ENCODE measurements around the gene PDIA6.

Gene PDIA6, protein sequence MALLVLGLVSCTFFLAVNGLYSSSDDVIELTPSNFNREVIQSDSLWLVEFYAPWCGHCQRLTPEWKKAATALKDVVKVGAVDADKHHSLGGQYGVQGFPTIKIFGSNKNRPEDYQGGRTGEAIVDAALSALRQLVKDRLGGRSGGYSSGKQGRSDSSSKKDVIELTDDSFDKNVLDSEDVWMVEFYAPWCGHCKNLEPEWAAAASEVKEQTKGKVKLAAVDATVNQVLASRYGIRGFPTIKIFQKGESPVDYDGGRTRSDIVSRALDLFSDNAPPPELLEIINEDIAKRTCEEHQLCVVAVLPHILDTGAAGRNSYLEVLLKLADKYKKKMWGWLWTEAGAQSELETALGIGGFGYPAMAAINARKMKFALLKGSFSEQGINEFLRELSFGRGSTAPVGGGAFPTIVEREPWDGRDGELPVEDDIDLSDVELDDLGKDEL

DNA sequence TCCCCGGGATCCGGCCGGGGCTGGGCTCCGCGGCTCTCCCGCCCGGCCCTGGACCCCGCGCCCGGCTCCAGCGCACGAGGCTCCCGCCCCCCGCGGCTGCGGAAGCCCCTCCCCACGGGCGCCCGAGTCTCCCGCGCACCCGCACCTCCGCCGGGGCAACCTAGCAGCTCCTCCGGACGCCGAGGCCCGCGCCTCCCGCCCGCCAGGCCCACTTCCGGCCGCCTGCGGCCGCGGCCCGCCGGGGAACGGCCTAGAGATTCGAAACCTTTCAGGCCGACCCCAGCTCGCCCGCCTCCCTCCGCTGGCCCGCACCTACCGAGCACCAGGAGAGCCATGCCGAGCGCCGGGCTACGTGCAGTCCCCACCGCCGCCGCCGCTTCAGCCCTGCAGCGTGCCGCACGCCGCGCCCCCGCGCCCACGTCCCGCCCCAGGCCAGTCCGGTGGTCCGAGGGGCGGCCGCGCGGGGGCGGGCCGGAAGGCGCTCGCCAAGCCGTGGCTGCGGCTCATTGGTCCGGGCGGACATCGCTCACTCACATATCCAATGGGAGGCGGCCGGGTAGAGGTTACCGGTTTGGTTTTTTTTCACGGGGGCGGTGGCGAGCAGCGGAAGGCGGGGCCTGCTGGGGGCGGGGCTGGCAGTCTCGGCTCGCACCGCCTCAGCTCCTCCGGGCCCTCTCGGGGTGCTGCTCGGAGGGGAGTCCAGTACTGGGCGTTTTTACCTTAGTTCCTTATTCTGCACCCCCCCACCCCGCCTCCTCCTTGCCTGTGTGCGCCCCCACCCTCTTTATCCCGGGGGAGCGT lies at the start of gene PDIA6:
Gene PDIA6 (minus strand): TSS at position 424 of the 801 bp plus-strand sequence. CDS start 89 bp downstream, at position 335.
- peak; percentile 93 for DNase-seq (ENCODE audit: low spot score)

DNA sequence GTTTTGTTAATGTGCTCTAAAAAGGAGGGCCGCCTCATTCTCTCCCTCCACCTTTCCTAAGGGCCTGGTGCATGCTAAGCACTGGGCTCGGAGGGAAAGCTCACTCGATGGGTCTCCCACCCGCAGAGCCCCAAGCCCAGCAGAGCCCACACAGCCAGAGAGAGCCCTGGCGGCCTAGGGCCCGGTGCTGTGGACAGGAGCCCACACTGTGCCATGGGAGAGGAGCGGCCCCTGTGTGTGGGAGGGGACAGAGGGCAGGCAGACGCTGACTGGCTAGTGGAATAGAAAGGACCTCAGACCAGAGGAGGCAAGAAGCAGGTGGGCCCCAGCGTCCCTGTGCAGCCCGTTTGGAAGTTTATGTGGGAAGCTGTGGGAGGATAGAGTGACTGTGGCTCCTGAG lies 49.7 kb upstream of the PDIA6 start:
- no peak for DNase-seq (ENCODE audit: low spot score)

DNA sequence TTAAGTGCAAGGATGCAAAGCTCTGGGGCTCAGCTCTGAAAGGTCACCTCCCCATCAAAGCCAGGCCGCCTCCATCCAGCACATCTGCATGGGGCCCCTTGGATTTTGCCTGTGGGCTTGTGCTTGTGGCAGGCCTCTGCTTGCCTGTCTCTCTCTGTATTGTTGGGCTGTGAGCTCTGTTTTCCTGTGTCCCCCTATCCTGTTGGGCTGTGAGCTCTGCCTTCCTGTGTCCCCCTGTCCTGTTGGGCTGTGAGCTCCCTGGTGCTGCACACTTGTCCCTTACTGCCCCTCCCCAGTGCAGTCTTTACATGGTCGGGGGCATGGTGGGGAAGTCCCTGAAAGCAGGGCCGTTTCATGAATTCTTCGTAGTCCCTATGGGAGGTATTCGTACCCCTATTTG lies 49.2 kb upstream of the PDIA6 start:
- no peak for DNase-seq (ENCODE audit: low spot score)

DNA sequence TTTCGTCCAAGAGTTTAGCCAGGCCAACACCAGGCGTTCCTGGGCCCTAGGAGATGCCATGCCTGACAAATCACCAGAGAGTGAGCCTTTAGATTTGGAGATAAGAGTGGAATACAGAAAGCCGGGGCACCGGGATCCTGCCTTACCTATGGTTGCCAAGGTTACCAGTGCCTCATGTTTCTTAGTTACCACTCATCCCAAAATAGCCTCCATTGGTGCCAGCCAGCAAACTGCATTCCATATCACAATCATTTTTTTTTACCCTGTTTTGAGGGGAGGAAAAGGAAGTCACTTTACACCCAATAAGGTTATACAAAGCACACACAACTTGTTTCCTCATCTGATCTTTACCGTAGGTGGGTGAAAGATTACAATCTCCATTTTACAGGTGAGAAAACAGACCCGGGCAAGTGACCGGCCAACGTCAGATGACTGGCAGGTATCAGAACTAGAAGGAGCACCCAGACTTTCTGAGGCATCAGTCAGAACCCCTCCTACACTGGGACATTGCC lies 48.3 kb upstream of the PDIA6 start:
- DNase-seq (ENCODE audit: low spot score), result no peak

DNA sequence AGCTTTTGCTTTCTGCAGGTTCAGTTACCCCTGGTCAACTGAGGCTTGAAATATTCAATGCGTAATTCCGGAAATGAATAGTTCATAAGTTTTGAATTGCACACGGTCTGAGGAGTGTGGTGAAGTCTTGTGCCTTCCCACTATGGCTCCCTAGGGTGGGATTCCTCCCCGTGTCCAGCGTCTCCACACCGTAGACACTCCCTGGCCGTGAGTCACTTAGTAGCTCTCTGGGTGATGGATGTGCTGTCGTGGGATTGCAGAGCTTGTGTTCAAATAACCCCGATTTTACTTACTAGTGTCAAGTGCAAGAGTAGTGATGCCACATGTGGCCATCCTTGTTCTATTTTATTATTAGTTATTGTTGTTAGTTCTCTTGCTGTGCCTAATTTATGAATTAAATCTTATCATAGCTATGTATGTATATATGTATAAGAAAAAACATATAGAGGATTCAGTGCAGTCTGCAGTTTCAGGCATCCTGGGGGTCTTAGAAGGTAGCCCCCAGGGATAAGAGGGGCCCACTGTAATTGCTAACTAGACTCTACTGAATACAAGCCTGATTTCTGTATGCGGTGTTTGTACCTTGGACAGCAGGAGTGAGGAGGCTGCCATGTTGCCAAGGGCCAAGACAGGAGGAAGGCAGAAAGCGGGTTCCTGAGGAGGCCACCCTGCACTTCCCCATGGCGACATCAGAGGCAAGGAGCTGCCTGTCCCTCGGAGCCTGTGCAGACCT lies 47.7 kb upstream of the PDIA6 start:
- no peak for DNase-seq (ENCODE audit: low spot score)

DNA sequence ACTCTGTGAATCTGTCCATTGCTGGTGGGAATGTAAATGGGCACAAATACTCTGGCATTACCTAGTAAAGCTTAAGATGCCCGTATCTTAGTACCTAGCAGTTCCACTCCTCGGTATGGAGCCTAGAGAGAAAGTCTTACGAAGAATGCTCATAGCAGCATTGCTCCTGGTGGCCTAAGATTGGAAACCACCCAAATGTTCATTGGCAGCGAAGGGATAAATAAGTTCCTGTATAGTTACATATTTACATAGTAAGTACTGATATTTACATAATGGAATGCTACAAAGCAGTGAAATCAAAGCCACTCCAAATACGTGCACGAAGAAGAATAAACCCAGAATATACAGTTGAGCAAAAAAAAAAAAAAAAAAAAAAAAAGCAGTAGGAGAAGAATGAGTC lies 46.7 kb upstream of the PDIA6 start:
- DNase-seq (ENCODE audit: low spot score), result no peak

DNA sequence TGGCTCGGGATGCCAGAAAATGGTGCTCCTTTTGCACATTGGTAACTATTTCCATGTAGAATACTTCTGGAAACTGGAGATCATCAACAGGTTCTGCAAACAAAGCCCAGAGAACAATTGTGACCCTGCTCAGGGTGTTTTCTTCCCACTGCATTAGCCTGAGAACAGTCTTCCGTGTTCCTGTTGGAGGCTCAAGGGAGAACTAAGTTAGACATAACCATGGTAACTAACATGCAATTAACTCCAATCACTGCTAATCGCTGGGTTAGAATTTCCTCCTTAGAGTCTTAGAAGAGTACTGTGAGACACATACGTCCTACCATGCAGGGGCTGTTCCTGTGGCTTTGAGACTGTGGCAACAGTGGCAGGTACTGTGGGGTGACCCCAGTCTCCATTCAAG lies 36.0 kb upstream of the PDIA6 start:
- no peak for DNase-seq (ENCODE audit: low spot score)

DNA sequence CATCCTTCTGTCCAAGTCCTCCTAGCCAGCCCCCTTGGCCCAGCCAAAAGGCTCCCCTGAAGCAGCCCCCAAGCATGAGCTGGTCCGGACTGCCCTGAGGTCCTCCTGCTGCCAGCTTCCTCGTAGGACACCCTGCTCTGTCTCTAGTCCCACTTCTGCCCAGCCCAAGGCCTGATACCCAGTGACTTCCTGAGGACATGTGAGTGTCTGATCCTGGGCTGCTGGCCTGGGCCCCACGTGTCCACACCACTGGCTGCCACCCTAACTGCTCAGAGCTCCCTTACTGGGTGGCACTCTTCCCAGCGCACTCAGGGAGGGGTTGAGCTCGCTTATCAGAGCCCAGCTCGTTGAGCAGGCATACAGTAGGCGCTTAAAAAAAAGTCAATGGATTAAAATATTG lies 34.4 kb upstream of the PDIA6 start:
- no peak for DNase-seq (ENCODE audit: low spot score)

DNA sequence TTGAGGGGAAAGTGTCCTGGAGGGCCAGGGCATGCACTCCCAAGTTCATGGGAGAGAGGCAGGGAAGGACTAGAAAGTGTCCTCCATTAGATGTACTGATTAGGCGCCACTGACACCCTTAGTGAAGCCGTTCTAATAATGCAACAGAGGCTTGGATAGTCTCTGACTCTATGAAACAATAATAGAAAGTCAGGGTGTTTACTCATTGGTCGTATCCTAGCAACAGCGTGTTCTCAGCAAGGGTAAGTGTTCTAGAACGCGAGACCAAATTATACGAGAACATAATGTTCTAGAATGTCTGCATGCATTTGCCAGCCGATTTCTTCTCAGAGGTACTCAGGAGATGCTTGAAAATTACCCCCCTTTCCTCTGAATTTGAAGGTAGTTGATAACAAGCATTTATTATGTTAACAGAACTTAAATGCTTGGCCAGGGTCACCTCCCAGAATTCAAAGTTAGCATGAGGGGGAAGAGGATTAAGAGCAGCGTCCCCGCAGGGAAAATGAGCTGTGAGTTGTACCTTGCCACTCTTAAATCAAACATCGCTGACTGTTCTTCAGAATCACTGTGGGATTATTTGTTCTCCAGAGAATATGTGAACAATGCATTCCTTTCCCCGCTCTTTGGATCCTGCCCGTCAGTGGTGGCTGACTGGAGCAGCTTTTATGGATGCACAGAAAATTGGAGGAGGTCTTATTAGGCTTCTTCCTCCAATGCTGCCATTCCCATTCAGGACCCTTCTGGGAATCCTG lies 33.7 kb upstream of the PDIA6 start:
- no peak for DNase-seq (ENCODE audit: low spot score)

DNA sequence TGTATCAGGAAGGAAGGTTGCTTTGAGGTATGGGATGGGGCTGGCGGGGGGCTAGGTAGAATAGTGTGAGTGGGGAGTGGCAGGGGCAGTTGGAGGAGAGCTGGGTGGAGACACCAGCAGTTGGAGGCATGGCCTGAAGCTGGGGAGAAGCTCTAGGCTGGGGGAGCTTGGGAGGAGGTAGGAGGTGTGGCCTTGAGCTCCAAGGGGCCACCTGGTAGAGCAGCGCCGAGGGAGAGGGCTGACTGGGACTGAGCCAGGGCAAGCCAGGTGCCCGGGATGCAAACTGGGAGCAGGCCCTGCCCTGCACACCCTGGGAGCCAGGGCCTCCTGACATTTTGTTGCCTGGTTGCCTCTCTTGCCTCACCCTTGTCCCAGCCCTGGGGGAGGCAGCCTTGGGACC lies 33.1 kb upstream of the PDIA6 start:
- no peak for DNase-seq (ENCODE audit: low spot score)

DNA sequence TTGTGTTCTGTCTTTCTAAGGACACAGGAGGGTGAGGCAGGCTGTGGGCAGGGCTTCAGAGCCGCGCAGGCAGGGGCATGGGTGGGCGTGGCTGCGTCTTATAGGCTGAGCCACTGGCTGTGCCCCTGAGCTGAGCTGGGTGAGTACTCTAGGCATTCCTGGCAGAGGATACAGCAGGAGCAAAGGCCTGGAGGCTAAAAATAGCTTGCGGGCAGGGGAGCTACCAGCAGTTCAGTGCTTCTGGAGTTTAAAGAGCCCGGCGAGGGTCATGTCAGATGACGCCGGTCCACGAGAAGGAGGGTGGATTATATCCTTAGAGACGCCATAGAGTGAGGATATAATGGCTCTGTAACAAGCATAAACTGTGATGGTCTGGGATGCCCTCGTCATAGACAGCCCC lies 31.5 kb upstream of the PDIA6 start:
- no peak for DNase-seq (ENCODE audit: low spot score)

DNA sequence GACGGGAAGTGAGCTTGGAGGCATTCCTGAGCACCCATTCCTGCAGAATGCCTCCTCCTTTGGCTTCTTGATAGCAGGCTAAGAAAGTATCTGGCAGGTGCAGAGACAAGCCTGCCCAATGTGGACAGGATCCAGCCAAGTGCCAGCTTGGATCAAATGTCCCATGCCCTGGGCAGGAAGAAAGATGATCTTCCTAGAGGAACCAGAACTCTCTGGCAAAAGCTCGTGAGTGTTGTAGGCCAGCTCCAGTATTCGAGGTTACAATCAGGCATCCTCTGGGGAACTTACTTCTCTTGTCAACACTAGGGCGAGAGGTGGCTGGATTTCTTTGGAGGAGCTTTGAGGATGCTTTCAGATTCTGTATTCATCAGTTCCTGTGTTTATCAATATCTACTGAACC lies 29.9 kb upstream of the PDIA6 start:
- no peak for DNase-seq (ENCODE audit: low spot score)

DNA sequence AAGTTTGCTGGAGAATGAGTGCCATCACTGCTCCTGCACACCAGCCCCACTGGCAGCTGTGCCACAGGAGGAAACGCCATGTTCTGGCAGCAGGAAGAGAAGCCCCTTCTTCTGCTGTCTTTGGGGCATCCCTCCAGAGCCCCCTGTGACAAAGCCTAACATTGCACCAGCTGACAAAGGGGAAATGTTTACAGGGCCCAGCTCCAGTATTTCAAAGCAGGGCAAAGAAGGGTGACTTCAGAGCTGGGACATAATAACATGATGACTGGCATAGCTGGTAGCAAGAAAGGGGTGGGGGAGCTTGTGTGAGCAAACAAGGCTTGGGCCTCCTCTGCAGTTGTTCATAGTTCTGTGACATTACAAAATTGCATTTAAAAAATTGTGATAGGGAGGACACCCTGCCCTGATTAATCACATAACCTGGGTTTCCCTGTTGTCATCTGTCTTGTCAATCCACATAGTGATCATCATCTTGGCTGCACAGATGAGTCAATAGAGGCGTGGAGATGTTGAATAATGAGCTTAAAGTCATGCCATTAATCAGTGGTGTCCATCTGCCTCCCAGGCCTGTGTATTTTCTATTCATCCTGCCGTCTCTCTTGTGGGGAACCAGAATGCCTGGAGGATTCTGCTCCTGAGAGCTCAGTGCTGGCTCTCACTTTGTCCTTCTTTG lies 29.1 kb upstream of the PDIA6 start:
- DNase-seq (ENCODE audit: low spot score), result no peak

DNA sequence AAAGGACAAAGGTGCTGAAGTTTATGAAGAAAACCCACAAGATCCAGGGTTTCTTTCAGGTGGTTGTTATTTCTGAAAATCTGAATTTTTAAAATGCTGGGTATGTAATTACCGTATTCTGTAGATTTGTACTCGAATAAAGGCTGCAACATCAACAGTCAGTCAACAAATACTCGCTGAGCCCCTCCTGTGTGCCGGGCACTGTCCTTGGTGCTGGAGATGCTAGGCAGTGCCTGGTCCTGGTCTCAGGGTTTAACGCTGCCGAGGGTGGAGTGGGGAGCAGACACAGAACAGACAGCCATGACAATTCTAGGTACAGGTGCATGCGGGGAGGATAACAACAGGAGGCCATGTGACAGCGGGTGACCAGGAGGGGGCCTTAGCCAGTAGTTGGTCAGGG lies 27.2 kb upstream of the PDIA6 start:
- DNase-seq (ENCODE audit: low spot score), result peak; percentile 24

DNA sequence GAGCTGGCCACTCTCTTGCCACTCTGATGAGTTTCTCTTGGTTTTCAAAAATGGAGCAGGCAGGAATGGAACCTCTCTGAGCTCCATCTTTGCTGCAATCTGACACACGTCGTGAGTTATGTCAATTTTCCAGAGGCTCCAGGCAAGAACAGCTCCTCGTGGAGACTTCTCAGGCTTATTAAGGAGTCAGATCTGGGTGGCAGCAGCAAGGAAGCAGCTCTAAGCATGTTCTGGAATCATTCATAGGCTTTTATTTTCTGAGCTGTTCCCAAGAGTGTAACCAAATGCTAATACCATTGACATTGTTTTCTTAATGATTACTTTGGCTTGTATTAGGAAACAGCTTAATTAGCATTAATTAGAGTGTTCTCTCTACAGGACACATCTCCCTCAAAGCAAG lies 26.1 kb upstream of the PDIA6 start:
- no peak for DNase-seq (ENCODE audit: low spot score)

DNA sequence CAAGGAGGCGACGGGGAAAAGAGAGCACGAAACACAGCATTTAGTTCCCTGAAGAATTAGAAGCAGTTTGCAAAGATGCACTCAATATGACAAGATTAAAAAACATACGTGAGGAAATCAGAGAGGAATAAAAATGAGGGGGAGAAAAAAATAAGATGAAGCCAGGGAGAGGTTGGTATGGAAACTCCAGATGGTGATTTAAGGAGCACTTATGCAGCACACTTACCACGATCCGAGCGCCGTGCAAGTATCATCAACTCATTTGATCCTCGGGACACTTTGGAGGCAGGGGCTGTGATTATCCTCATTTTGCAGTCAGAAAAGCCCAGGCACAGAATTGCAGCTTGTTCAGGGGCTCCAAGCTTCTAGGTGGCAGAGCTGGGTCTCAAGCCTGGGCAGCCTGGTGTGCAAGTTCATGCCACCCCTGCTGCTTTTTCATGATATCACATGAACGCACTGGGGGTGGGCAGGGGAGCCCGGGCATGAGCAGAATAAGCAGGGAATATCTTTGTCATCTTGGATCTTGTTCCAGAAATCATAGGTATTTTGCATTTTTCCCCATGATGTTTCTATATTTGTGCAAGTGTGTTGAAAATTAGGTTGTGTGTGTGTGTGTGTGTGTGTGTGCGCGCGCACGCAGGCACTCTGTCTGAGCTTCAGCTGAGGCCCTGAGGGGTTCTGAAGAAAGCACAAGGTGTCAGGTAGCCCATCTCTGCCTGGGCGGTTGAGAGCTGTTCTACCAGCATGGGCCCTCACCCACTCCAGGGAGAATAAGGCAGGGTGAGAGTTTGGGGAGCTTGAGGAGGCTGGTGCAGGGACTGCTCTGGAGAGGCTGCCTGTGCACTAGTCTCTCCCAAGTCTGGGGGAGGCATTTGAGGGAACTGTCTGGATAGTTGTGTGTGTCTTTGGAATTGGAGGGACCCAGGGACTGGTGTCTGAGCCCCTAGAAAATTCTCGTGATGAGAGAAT lies 25.0 kb upstream of the PDIA6 start:
- DNase-seq (ENCODE audit: low spot score), result no peak

DNA sequence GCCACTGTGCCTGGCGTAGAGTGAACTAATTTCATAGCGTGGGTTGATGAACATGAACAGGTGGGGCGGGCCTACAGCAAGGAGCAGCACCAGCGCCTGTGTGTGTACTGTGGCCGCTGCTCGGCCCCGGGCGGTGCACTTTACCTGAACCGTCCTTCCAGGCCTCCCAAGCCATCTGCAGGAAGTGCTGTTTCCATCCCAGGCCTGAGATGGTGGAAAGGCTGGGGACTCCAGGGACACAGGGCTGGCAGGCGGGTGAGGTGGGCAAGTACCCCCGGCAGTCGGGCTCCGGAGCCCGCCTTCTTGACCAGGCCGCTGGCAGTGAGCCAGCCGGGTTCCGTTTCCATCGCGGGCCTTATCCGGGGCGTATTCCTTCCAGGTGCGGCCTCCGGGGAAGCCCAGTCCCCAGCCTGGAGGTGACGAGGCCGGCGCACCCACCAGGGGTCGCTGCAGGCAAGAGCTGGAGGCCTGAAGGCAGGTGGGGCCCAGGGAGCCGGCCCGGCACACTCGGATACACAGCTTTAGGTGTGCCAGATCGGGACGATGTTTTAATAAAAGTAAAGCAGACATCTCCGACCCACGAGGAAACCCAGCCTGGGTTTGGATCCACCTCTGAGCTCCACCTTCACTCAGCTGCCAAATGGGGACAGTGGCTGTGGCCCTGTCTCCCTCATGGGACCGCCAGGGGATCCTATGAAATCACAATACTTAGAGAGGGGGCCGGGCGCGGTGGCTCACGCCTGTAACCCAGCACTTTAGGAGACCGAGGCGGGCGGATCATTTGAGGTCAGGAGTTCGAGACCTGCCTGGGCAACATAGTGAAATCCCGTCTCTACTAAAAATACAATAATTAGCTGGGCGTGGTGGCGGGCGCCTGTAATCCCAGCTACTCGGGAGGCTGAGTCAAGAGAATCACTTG lies 22.7 kb upstream of the PDIA6 start:
- peak; percentile 87 for DNase-seq (ENCODE audit: low spot score)

DNA sequence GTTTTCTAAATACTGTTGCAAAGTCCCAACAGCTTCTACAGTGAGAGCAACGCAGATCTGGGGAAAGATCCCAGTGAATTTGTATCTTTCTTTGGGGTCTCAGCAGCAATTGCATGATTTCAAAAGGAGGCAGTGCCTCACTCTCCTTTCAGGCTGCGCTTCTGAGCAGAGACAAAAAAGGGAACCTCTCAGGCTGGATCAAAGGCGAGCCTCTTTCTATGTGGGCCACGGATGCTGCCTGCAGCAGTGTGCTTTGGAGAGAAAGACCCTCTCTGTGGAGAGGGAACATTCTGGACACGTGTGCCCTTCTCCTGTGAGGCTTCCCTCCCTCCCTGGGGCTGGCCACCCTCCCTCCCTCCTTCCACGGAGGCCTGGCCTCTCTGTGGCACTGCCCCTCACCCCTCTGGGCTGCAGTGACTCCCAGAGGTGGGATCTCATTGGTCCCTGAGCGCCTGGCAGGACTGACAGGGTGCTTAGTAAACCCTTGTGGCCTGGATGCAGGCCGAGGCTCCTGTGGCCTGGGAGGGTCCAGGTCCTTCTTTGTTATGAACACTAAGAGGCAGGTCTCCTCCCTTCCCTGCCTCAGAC lies 21.6 kb upstream of the PDIA6 start:
- no peak for DNase-seq (ENCODE audit: low spot score)
